Activated CD4-positive, alpha-beta T cell treated with anti-CD3 and anti-CD28 coated beads for 36 hours (primary cell): Measurements from ENCODE around the gene ADSL. TPM values are rescaled to one million over a fixed set of nuclear protein-coding genes. Genes with fewer than 3 reads are reported as not detected.

Experiments used
- ATAC-seq: fragments of 200-7000 bp; cut with Tn5 transposase; one replicate; pipeline ENCODE4 v1.10.0; 2021; ENCODE audit warnings: mild to moderate bottlenecking, moderate library complexity
- CTCF ChIA-PET: fragments of 350-600 bp; sonication (Branson Sonifier 250); formaldehyde crosslinking; loops from one replicate; lab custom pipeline; 2021; ENCODE audit warnings: antibody characterized with exemption; lab: Charles Lee
- POLR2A ChIA-PET: fragments of 350-600 bp; sonication (Branson Sonifier 250); formaldehyde crosslinking; loops from one replicate; lab custom pipeline; 2021; ENCODE audit warnings: antibody characterized with exemption, inconsistent platforms; lab: Charles Lee
- DNase-seq: peaks from one replicate; pipeline ENCODE4 v3.0.0-alpha.2; 2020
- H3K27ac Mint-ChIP-seq: one replicate; pipeline ENCODE4 v1.8.0; 2021; ENCODE audit warnings: mixed read lengths
- H3K27me3 Mint-ChIP-seq: one replicate; pipeline ENCODE4 v1.8.0; 2021; ENCODE audit warnings: mixed read lengths
- H3K36me3 Mint-ChIP-seq: one replicate; pipeline ENCODE4 v1.8.0; 2021; ENCODE audit warnings: low read depth, mixed read lengths
- H3K4me1 Mint-ChIP-seq: one replicate; pipeline ENCODE4 v1.8.0; 2021; ENCODE audit warnings: mixed read lengths
- H3K4me3 Mint-ChIP-seq: one replicate; pipeline ENCODE4 v1.8.0; 2021; ENCODE audit warnings: mild to moderate bottlenecking, moderate library complexity, mixed read lengths
- H3K9me3 Mint-ChIP-seq: one replicate; pipeline ENCODE4 v1.8.0; 2021; ENCODE audit warnings: low read depth, mixed read lengths
- intact Hi-C, 2 experiments: fragments of 100-400 bp; cut with DNase I in 1 of 2; cut with micrococcal nuclease in 1 of 2; formaldehyde crosslinking; loops; one replicate each; pipeline versions ENCODE4 v1.14.2 to v1.15.1; 2022 to 2024; cut with DNase I, micrococcal nuclease
- total RNA-seq, 2 experiments: library from RNA; stranded (reverse); gene quantifications; one replicate each; pipeline ENCODE4 v1.2.3, GENCODE V29; 2021

ADSL gene
- total RNA-seq, 2 experiments from 2014 or later = 125 to 172 TPM

DNA sequence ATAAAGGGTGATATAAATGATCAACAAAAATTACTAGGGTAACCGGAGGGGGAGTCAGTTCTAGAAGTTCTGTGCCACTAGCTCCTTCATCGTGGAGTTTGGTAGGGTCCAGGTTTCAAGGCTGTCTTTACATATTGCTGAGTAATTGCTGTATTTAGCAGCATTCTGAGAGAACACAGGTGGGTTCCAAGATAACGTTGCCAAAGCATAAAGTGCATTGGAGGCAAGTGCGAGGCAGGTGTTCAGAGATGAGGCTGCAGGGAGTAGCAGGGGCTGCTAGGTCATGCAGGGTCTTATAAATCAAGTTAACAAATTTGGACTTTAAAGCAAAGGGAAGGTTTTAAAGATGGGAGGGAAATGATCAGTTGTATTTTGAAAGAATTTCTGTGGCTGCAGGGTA lies 41.9 kb downstream of the ADSL start:
- no peak for ATAC-seq
- CTCF ChIA-PET = interaction anchor here (1.0 kb wide), 1 partner anchor 9 kb away, joined by 3 read pairs; no protein-coding TSS in a partner anchor
- H3K36me3 Mint-ChIP-seq = peaks cover 7% of the 10 kb centered on the region
- H3K4me3 Mint-ChIP-seq = no peak overlapping the region
- intact Hi-C loops = no loop called here
- POLR2A ChIA-PET = no interaction called here
- H3K27ac Mint-ChIP-seq = peak overlapping the region; percentile 7
- H3K27me3 Mint-ChIP-seq = no peaks in the 10 kb centered on the region
- no peaks in the 10 kb centered on the region for H3K9me3 Mint-ChIP-seq
- peaks cover 65% of the 10 kb centered on the region for H3K4me1 Mint-ChIP-seq
- DNase-seq = no peak

DNA sequence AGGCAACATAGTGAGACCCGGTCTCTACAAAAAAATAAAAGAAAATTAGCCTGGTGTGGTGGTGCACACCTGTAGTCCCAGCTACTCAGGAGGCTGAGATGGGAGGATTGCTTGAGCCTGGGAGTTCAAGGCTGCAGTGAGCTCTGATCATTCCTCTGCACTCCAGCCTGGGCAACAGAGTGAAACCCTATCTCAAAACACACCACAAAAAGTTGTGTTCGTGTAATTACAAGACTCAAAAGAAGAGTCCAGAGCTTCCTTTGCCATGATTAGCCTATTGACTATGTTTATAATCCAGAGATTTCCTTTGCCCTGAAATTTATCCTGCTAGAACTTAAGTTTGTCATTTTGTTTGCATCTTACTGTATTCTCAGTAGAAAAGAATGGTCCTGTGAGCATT lies 45.1 kb downstream of the ADSL start:
- H3K27me3 Mint-ChIP-seq = no peaks in the 10 kb centered on the region
- peaks cover 9% of the 10 kb centered on the region for H3K36me3 Mint-ChIP-seq
- H3K4me1 Mint-ChIP-seq = peaks cover 50% of the 10 kb centered on the region
- DNase-seq (no peak), ATAC-seq (no peak)
- no peaks in the 10 kb centered on the region for H3K9me3 Mint-ChIP-seq
- H3K27ac Mint-ChIP-seq = no peak overlapping the region
- H3K4me3 Mint-ChIP-seq = no peak overlapping the region
- POLR2A ChIA-PET = no interaction called here
- CTCF ChIA-PET = interaction anchor here (0.7 to 1.9 kb wide), 3 partner anchors 8 to 47 kb away, joined by 5 to 6 read pairs (median 6); no protein-coding TSS in a partner anchor
- intact Hi-C loops = no loop called here

DNA sequence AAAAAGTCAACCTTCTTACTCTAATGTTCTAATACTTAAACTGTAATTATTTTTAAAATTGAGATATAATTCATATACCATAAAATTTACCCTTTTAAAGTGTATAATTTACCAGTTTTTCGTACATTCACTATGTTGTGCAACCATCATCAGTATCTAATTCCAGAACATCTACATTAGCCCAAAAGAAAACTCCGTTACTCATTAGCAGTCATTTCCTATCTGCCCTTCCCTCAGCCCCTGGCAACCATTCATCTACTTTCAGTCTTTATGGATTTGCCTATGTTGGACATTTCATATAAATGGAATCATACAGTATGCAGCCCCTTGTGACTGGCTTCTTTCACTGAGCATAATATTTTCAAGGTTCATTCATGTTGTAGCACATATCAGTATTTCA lies 46.3 kb downstream of the ADSL start:
- peaks cover 9% of the 10 kb centered on the region for H3K36me3 Mint-ChIP-seq
- H3K4me1 Mint-ChIP-seq = peaks cover 53% of the 10 kb centered on the region
- ChIA-PET CTCF (interaction anchor here (1.5 to 1.9 kb wide), 2 partner anchors 8 to 44 kb away, joined by 4 to 6 read pairs; no protein-coding TSS in a partner anchor), POLR2A (no interaction called here)
- DNase-seq = no peak
- H3K9me3 Mint-ChIP-seq = no peaks in the 10 kb centered on the region
- no peak overlapping the region for H3K27ac Mint-ChIP-seq
- no peaks in the 10 kb centered on the region for H3K27me3 Mint-ChIP-seq
- H3K4me3 Mint-ChIP-seq = no peak overlapping the region
- intact Hi-C loops = no loop called here
- ATAC-seq = no peak

DNA sequence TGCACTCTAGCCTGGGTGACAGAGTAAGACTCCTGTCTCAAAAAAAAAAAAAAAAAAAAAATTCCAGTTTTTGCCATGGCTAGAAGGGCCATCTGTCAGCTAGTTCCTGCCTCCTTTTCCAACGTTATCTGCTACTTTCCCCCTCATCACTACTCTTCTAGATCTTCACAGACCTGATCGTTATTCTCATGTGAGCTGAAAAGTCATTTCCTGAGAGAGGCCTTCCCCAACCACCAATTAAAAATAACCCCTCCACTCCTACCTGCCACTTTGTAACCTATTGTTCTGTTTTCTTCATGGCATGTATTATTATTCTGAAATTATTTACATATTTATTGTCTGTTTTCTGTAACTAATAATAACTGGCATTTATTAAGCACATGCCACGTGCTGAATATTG lies 48.3 kb downstream of the ADSL start:
- Mint-ChIP-seq H3K27ac (no peak overlapping the region), H3K27me3 (no peaks in the 10 kb centered on the region), H3K9me3 (no peaks in the 10 kb centered on the region), H3K36me3 (peaks cover 3% of the 10 kb centered on the region), H3K4me1 (peaks cover 56% of the 10 kb centered on the region), H3K4me3 (no peak overlapping the region)
- intact Hi-C loops = no loop called here
- ChIA-PET CTCF (interaction anchor here (0.6 to 1.7 kb wide), 3 partner anchors 9 to 262 kb away, joined by 3 to 6 read pairs (median 3); no protein-coding TSS in a partner anchor), POLR2A (interaction anchor here (0.7 kb wide), 1 partner anchor 337 kb away, joined by 9 read pairs; no protein-coding TSS in a partner anchor)
- DNase-seq (no peak), ATAC-seq (no peak)

DNA sequence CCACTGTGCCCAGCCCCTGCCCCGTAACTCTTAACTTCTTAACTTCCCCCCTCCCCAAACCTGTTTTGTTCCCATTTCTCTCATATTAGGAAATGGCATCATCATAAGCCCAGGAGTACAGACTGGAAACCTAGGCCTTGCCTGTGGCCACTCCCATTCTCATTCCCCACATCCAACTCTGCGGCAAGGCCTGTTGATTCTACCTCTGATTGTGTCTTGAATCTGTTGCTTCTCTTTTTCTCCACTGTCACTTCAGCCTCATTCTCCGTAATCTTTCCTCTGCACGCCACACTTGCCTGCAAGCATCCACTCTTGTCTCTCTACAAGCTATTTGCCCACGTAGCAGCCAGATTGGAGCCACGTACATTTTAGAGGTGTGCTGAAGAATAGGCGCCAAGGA lies 49.3 kb downstream of the ADSL start:
- Mint-ChIP-seq H3K4me1 (peaks cover 62% of the 10 kb centered on the region), H3K27ac (no peak overlapping the region), H3K36me3 (peaks cover 4% of the 10 kb centered on the region), H3K9me3 (no peaks in the 10 kb centered on the region), H3K27me3 (no peaks in the 10 kb centered on the region), H3K4me3 (no peak overlapping the region)
- DNase-seq (no peak), ATAC-seq (no peak)
- POLR2A ChIA-PET = no interaction called here
- intact Hi-C loops = no loop called here
- CTCF ChIA-PET = interaction anchor here (0.5 to 1.7 kb wide), 2 partner anchors 10 to 205 kb away, joined by 3 to 6 read pairs; no protein-coding TSS in a partner anchor

DNA sequence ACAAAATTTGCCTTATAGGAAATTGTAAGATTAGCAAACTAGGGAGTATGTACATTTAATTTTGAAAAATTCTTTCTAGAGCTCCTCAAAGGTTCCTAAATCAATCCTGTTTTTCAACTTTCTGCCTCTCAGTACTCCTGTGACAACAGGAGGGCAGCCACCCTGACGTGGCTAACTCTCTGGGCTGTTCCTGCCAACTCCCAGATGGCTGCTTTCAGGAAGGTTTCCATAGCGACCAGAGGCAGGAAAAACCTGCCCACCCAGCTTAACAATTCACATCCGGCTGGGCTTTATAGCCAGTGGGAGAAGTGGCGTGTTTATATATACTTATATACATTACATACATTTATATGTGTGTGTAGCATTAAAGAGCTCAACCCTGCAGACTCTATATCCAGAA lies 50.6 kb downstream of the ADSL start:
- DNase-seq = no peak
- no peak overlapping the region for H3K4me3 Mint-ChIP-seq
- H3K27ac Mint-ChIP-seq = no peak overlapping the region
- intact Hi-C loops = no loop called here
- POLR2A ChIA-PET = interaction anchor here (0.7 kb wide), 1 partner anchor 491 kb away, joined by 3 read pairs; no protein-coding TSS in a partner anchor
- peaks cover 14% of the 10 kb centered on the region for H3K36me3 Mint-ChIP-seq
- H3K9me3 Mint-ChIP-seq = no peaks in the 10 kb centered on the region
- CTCF ChIA-PET = interaction anchor here (0.8 to 1.7 kb wide), 3 partner anchors 9 to 155 kb away, joined by 3 to 4 read pairs (median 3); no protein-coding TSS in a partner anchor
- no peak for ATAC-seq
- H3K27me3 Mint-ChIP-seq = no peaks in the 10 kb centered on the region
- H3K4me1 Mint-ChIP-seq = peaks cover 67% of the 10 kb centered on the region

DNA sequence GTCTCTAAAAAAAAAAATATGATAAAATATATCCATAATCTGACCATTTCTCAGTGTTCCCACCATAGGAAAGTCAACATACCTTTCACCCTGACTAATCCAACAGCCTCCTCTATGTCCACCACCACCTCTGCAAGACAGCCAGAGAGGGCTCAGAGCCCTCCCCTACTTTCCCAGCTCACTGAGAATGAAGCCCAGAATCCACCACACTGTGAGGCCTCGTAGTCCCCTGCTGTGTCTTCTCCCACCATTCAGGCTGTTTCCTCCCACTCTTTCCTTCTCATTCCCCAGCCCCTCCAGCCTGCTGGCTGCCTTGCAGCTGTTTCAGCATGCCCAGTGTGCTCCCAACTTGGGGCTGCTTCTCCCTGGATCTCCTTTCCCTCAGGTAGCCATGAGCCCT lies 51.1 kb downstream of the ADSL start:
- H3K27me3 Mint-ChIP-seq = no peaks in the 10 kb centered on the region
- ATAC-seq (no peak), DNase-seq (no peak)
- POLR2A ChIA-PET = no interaction called here
- no peak overlapping the region for H3K4me3 Mint-ChIP-seq
- H3K36me3 Mint-ChIP-seq = peaks cover 19% of the 10 kb centered on the region
- H3K4me1 Mint-ChIP-seq = peaks cover 67% of the 10 kb centered on the region
- intact Hi-C loops = no loop called here
- H3K9me3 Mint-ChIP-seq = no peaks in the 10 kb centered on the region
- CTCF ChIA-PET = interaction anchor here (0.8 to 1.7 kb wide), 4 partner anchors 9 to 156 kb away, joined by 3 to 4 read pairs (median 3); no protein-coding TSS in a partner anchor
- peak overlapping the region; percentile 51 for H3K27ac Mint-ChIP-seq

DNA sequence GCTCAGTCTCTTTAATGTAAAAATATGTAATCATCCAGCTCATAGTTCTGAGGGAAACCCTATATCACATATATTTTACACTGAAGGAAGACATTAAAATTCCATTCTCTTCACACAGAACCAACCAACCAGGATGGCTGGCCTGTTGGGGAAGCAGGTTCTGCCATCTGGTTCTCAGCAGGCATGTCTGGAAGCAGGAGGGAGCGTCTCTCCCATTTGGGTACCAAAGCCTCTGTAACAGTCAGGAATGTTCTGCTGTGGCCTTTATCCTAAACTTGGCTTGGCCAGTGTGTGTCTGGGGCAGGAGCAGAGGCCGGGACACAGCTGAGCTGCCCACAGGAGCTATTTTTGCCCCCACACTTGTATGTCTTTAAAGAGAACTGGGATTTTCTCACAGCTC lies 53.3 kb downstream of the ADSL start:
- H3K27me3 Mint-ChIP-seq = no peaks in the 10 kb centered on the region
- H3K27ac Mint-ChIP-seq = peak overlapping the region; percentile 40
- ATAC-seq = no peak
- DNase-seq = no peak
- H3K36me3 Mint-ChIP-seq = peaks cover 35% of the 10 kb centered on the region
- ChIA-PET CTCF (interaction anchor here (0.5 to 2.0 kb wide), 13 partner anchors 9 to 880 kb away, joined by 3 to 10 read pairs (median 4); partner anchors contain the start of gene ADSL), POLR2A (no interaction called here)
- intact Hi-C loops = no loop called here
- no peak overlapping the region for H3K4me3 Mint-ChIP-seq
- H3K9me3 Mint-ChIP-seq = no peaks in the 10 kb centered on the region
- H3K4me1 Mint-ChIP-seq = peaks cover 76% of the 10 kb centered on the region

DNA sequence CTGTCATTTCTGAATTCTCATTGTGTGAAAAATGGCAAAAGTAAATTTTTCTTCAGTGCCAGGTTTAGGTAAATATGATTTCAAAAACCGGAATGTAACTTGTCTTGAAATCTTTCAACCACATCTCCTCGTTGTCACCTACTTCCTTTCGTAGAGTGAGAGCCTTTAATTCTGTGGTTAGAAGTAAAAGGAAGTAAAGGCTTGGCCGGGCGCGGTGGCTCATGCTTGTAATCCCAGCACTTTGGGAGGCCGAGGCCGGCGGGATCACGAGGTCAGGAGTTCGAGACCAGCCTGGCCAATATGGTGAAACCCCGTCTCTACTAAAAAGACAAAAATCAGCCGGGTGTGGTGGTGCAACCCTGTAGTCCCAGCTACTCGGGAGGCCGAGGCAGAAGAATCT lies 53.9 kb downstream of the ADSL start:
- H3K9me3 Mint-ChIP-seq = no peaks in the 10 kb centered on the region
- H3K4me3 Mint-ChIP-seq = no peak overlapping the region
- ChIA-PET CTCF (interaction anchor here (0.5 to 2.0 kb wide), 7 partner anchors 8 to 880 kb away, joined by 3 to 10 read pairs (median 4); partner anchors contain the start of gene ADSL), POLR2A (interaction anchor here (1.3 kb wide), 1 partner anchor 15 kb away, joined by 3 read pairs; no protein-coding TSS in a partner anchor)
- ATAC-seq (no peak), DNase-seq (peak; percentile 68)
- H3K27ac Mint-ChIP-seq = peak overlapping the region; percentile 40
- no peaks in the 10 kb centered on the region for H3K27me3 Mint-ChIP-seq
- peaks cover 76% of the 10 kb centered on the region for H3K4me1 Mint-ChIP-seq
- intact Hi-C loops = no loop called here
- H3K36me3 Mint-ChIP-seq = peaks cover 35% of the 10 kb centered on the region

DNA sequence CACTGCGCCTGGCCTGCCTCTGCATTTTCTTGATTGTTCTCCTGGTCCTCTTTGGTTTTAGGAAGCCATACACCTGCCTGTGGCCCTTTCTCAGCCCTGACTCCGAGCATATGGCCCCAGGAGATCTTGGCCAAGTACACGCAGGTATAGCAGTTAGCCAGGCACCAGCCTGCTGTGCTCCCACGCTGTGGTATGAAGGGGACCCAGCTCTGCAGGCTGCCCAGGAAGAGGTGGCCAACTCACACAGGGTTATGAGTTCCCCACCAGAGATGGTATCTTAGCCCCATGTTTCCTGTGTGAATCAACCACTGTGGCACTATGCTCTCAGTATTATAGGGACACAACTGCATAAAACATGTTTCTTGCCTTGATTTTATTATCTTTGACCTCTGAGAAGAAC lies 55.2 kb downstream of the ADSL start:
- peak overlapping the region; percentile 12 for H3K4me3 Mint-ChIP-seq
- H3K4me1 Mint-ChIP-seq = peaks cover 67% of the 10 kb centered on the region
- H3K27ac Mint-ChIP-seq = peak overlapping the region; percentile 86
- no peaks in the 10 kb centered on the region for H3K9me3 Mint-ChIP-seq
- no peaks in the 10 kb centered on the region for H3K27me3 Mint-ChIP-seq
- peaks cover 35% of the 10 kb centered on the region for H3K36me3 Mint-ChIP-seq
- ChIA-PET POLR2A (interaction anchor here (1.0 to 1.3 kb wide), 2 partner anchors 14 to 35 kb away, joined by 3 to 4 read pairs; no protein-coding TSS in a partner anchor), CTCF (interaction anchor here (0.5 to 1.4 kb wide), 5 partner anchors 16 to 244 kb away, joined by 3 to 4 read pairs (median 4); no protein-coding TSS in a partner anchor)
- ATAC-seq (peak; percentile 87), DNase-seq (peak; percentile 70)
- intact Hi-C loops = no loop called here

DNA sequence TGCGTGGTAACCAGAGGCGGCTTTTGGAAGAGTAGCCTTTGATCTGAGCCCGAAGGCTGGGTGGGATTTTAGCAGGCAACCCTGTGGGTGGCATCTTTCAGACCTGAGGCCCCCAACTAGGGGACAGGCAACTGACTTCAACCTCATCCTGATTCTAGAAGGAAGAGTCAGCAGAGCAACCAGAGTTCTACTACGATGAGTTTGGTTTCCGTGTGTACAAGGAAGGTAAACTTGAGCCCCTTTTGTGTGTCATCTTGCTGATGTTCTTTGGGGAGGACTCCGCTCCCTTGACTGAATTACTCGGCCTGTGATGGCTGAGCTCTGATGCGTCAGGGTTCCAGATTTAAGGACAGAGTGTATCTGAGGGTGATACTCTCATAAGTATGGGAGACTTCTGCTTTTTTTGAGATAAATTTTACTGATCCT lies 55.7 kb downstream of the ADSL start:
- H3K36me3 Mint-ChIP-seq = peaks cover 35% of the 10 kb centered on the region
- peak overlapping the region; percentile 12 for H3K4me3 Mint-ChIP-seq
- DNase-seq (peak; percentile 48), ATAC-seq (peak; percentile 57)
- intact Hi-C loops = no loop called here
- ChIA-PET POLR2A (interaction anchor here (0.5 to 1.0 kb wide), 2 partner anchors 35 to 491 kb away, joined by 3 to 4 read pairs; no protein-coding TSS in a partner anchor), CTCF (interaction anchor here (0.5 to 1.4 kb wide), 6 partner anchors 17 to 244 kb away, joined by 3 to 4 read pairs (median 4); no protein-coding TSS in a partner anchor)
- no peaks in the 10 kb centered on the region for H3K9me3 Mint-ChIP-seq
- H3K27ac Mint-ChIP-seq = peak overlapping the region; percentile 86
- H3K4me1 Mint-ChIP-seq = peaks cover 62% of the 10 kb centered on the region
- H3K27me3 Mint-ChIP-seq = no peaks in the 10 kb centered on the region
